22Rv1 (cell line): ENCODE data around the gene SLC66A1.

Experiments used
- H3K27ac ChIP-seq: fragments of 450-650 bp; 2 replicates; pipeline ENCODE4 v1.5.1; 2017
- CTCF ChIP-seq: fragments of 450-650 bp; IDR thresholded peaks from 2 replicates; pipeline ENCODE4 v1.5.1; 2017; ENCODE audit warnings: mild to moderate bottlenecking
- ZFX ChIP-seq: fragments of 450-650 bp; IDR thresholded peaks from 2 replicates; pipeline ENCODE4 v1.6.1; 2017; ENCODE audit warnings: antibody characterized with exemption, borderline replicate concordance

The SLC66A1 gene

GRCh38 chr1:19342894-19343616 lies 30.9 kb downstream of the SLC66A1 start:
- H3K27ac ChIP-seq = no peak overlapping the region

GRCh38 chr1:19343617-19344350 lies 31.7 kb downstream of the SLC66A1 start:
- no peak overlapping the region for H3K27ac ChIP-seq
- TF ChIP-seq CTCF (no peak), ZFX (no peak)

More at GRCh38 chr1:19342894-19343616, 30.9 kb downstream of the SLC66A1 start:
- no peak for TF ChIP-seq ZFX
- no peak for TF ChIP-seq CTCF

GRCh38 chr1:19344372-19344810 lies 32.3 kb downstream of the SLC66A1 start:
- H3K27ac ChIP-seq = no peak overlapping the region
- TF ChIP-seq CTCF = peak; percentile 87
- TF ChIP-seq ZFX = no peak

- H3K27ac ChIP-seq = no peak overlapping the region
- no peak for TF ChIP-seq ZFX
- TF ChIP-seq CTCF = no peak
Observed at GRCh38 chr1:19344831-19345230, 32.7 kb downstream of the SLC66A1 start.

GRCh38 chr1:19345391-19345790 lies 33.3 kb downstream of the SLC66A1 start:
- TF ChIP-seq CTCF (no peak), ZFX (no peak)
- no peak overlapping the region for H3K27ac ChIP-seq

- TF ChIP-seq ZFX = no peak
- no peak overlapping the region for H3K27ac ChIP-seq
Observed at GRCh38 chr1:19346026-19346425, 33.9 kb downstream of the SLC66A1 start.

- TF ChIP-seq CTCF (no peak), ZFX (no peak)
- H3K27ac ChIP-seq = no peak overlapping the region
Observed at GRCh38 chr1:19347533-19348172, 35.5 kb downstream of the SLC66A1 start.
